ENCODE measurements around the gene SEC14L1. TPM values are rescaled to one million over a fixed set of nuclear protein-coding genes. Genes with fewer than 3 reads are reported as not detected.

SEC14L1 gene
- total and polyA plus RNA-seq, 2 of the 8 experiments (the other 6 are each of a cell fraction or from before 2014, with no cell fraction given) = 27.2 to 74.4 TPM

GRCh38 chr17:77124192-77124889 lies 16.4 kb upstream of the SEC14L1 start:
- Histone ChIP-seq H3K9me3 (ENCODE audit: insufficient read depth in 2 of 2, low read depth in 1 of 2, low read length in 1 of 2) (no peaks in the 10 kb centered on the region), H3K79me1 (ENCODE audit: low read depth, low read length) (no peaks in the 10 kb centered on the region), H3K4me1 (replicated peaks in 1 of 4; ENCODE audit: control insufficient read depth in 3 of 4, insufficient read depth in 4 of 4, low read length in 3 of 4) (no peaks in the 10 kb centered on the region; a peak in 1 of 7 replicates), H3K27me3 (replicated peaks in 1 of 4; ENCODE audit: control insufficient read depth in 3 of 4, extremely low read depth in 1 of 4, insufficient read depth in 3 of 4, low read length in 3 of 4) (no peaks in the 10 kb centered on the region), H3K18ac (ENCODE audit: extremely low read depth, low read length) (no peak overlapping the region), H3K4ac (replicated peaks; ENCODE audit: insufficient read length, low read depth, low read length) (no peak overlapping the region), H3K9ac (replicated peaks in 1 of 4; ENCODE audit: extremely low read depth in 1 of 4, low read depth in 3 of 4, low read length in 3 of 4) (no peak overlapping the region), H4K20me1 (replicated peaks in 1 of 2; ENCODE audit: control insufficient read depth in 1 of 2, insufficient read depth in 2 of 2, low read length in 2 of 2) (no peaks in the 10 kb centered on the region), H2BK12ac (ENCODE audit: low read depth, low read length) (no peak overlapping the region), H3K56ac (replicated peaks; ENCODE audit: insufficient read length, low read depth, low read length) (no peak overlapping the region), H3K4me3 (ENCODE audit: extremely low read depth in 1 of 4, insufficient read depth in 2 of 4, low read depth in 3 of 4, low read length in 4 of 4) (no peak overlapping the region), H2AFZ (ENCODE audit: low read length) (no peak overlapping the region), H3K23me2 (ENCODE audit: low read depth, low read length) (no peaks in the 10 kb centered on the region), H2BK20ac (ENCODE audit: low read length) (no peak overlapping the region), H2BK120ac (replicated peaks; ENCODE audit: low read depth, low read length) (no peak overlapping the region), H3K79me2 (ENCODE audit: control insufficient read depth in 1 of 2, insufficient read depth in 2 of 2, low read length in 2 of 2) (no peaks in the 10 kb centered on the region), H2BK15ac (ENCODE audit: low read length) (no peak overlapping the region), H4K5ac (ENCODE audit: insufficient read length, low read depth, low read length) (no peak overlapping the region), H3K27ac (ENCODE audit: low read depth, low read length) (no peak overlapping the region), H3K14ac (ENCODE audit: insufficient read length) (no peak overlapping the region), H3K36me3 (ENCODE audit: control insufficient read depth in 2 of 4, insufficient read depth in 4 of 4, low read length in 3 of 4) (no peaks in the 10 kb centered on the region), H2BK5ac (ENCODE audit: low read depth, low read length) (no peak overlapping the region), H4K8ac (ENCODE audit: extremely low read depth, insufficient read depth, low read length) (no peak overlapping the region), H4K91ac (replicated peaks; ENCODE audit: insufficient read length, low read length) (no peak overlapping the region), H3K4me2 (ENCODE audit: insufficient read depth in 1 of 2, low read depth in 2 of 2, low read length in 2 of 2) (no peak overlapping the region), H3K23ac (ENCODE audit: insufficient read length) (no peak overlapping the region), H2AK5ac (ENCODE audit: low read depth, low read length) (no peak overlapping the region)
- no peak for FAIRE-seq
- DNase-seq (ENCODE audit: low read depth in 1 of 2, low spot score in 2 of 2) = no peak
- 94% methylated on average over 15 of the region's 15 CpGs; no CpG with 5 or more reads in 1 of the 2 experiments for WGBS, 2 experiments (ENCODE audit: extremely low coverage in 1 of 2, insufficient coverage in 1 of 2, insufficient read length in 1 of 2, insufficient replicate concordance in 2 of 2, low coverage in 1 of 2, low lambda C conversion rate in 2 of 2, missing lambda C conversion rate in 1 of 2)
- CTCF ChIA-PET (ENCODE audit: partially characterized antibody) = interaction anchor here (0.6 to 1.4 kb wide), 8 partner anchors 9 to 116 kb away, joined by 3 to 4 read pairs (median 3); no protein-coding TSS in a partner anchor
- POLR2A ChIA-PET (ENCODE audit: partially characterized antibody) = interaction anchor here (1.0 to 1.5 kb wide), 4 partner anchors 10 to 834 kb away, joined by 3 to 4 read pairs (median 4); partner anchors contain the start of gene TNRC6C
- no peak for TF ChIP-seq HDAC2 (IDR thresholded peaks at IDR 0.05; ENCODE audit: borderline replicate concordance in 1 of 2, low read depth in 2 of 2, low read length in 2 of 2)
- TF ChIP-seq SIN3A (conservative IDR thresholded peaks at IDR 0.05 in 1 of 2, IDR thresholded peaks at IDR 0.05 in 1 of 2; ENCODE audit: low read depth in 1 of 2, low read length in 2 of 2) = no peak
- no peak for TF ChIP-seq YY1 (IDR thresholded peaks at IDR 0.05; ENCODE audit: low read depth, low read length)
- TF ChIP-seq, protein P1, sequence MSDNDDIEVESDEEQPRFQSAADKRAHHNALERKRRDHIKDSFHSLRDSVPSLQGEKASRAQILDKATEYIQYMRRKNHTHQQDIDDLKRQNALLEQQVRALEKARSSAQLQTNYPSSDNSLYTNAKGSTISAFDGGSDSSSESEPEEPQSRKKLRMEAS (IDR thresholded peaks at IDR 0.05) = no peak
- no peak for TF ChIP-seq FOSL1 (IDR thresholded peaks at IDR 0.05; ENCODE audit: insufficient read depth, low read depth, low read length)
- TF ChIP-seq RBBP5 (IDR thresholded peaks at IDR 0.05; ENCODE audit: borderline replicate concordance, low read depth, low read length) = no peak
- TF ChIP-seq TAF1 (IDR thresholded peaks at IDR 0.05; ENCODE audit: low read depth, low read length) = no peak
- TF ChIP-seq, protein P2, sequence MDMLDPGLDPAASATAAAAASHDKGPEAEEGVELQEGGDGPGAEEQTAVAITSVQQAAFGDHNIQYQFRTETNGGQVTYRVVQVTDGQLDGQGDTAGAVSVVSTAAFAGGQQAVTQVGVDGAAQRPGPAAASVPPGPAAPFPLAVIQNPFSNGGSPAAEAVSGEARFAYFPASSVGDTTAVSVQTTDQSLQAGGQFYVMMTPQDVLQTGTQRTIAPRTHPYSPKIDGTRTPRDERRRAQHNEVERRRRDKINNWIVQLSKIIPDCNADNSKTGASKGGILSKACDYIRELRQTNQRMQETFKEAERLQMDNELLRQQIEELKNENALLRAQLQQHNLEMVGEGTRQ (IDR thresholded peaks at IDR 0.05; ENCODE audit: low read length) = no peak
- no peak for TF ChIP-seq SIX5 (IDR thresholded peaks at IDR 0.05; ENCODE audit: low read depth, low read length)
- no peak for TF ChIP-seq ATF3 (IDR thresholded peaks at IDR 0.05; ENCODE audit: insufficient read depth, low read depth, low read length)
